A549 (cell line): ENCODE results near the gene SCTR.

Source experiments
- ATOH8 ChIP-seq: fragments of 250-450 bp; sonication (Bioruptor Pico); IDR thresholded peaks from 2 replicates; pipeline ENCODE4 v1.5.0; 2020; ENCODE audit warnings: low read depth, mild to moderate bottlenecking, moderate library complexity
- BHLHE40 ChIP-seq: IDR thresholded peaks from 2 replicates; pipeline ENCODE4 v1.6.1; 2012; ENCODE audit warnings: low read depth, low read length, inconsistent platforms
- CHD4 ChIP-seq: fragments of 200-600 bp; sonication (generic); IDR thresholded peaks from 2 replicates; pipeline ENCODE4 v1.6.1; 2016; ENCODE audit warnings: antibody characterized with exemption, mild to moderate bottlenecking, borderline replicate concordance
- KDM1A ChIP-seq: fragments of 200-600 bp; sonication (generic); IDR thresholded peaks from 2 replicates; pipeline ENCODE4 v1.6.1; 2016; ENCODE audit warnings: low read depth, mild to moderate bottlenecking
- KDM5A ChIP-seq: fragments of 200-600 bp; sonication (generic); IDR thresholded peaks from 2 replicates; pipeline ENCODE4 v1.6.1; 2016; ENCODE audit warnings: antibody characterized with exemption, mild to moderate bottlenecking
- POLR2A ChIP-seq: IDR thresholded peaks from 2 replicates; pipeline ENCODE4 v1.6.1; 2012; ENCODE audit warnings: mild to moderate bottlenecking, low read length
- RCOR1 ChIP-seq: fragments of 150-350 bp; IDR thresholded peaks from 2 replicates; pipeline ENCODE4 v1.6.1; 2014; ENCODE audit warnings: antibody characterized with exemption, low read length, low read depth
- RFX5 ChIP-seq: fragments of 450-650 bp; IDR thresholded peaks from 2 replicates; pipeline ENCODE4 v1.7.1; 2014; ENCODE audit warnings: antibody characterized with exemption, mild to moderate bottlenecking, moderate library complexity
- TF ChIP-seq, protein P1 (sequence below): fragments of >200 bp; sonication (Bioruptor Twin); formaldehyde crosslinking; IDR thresholded peaks from 3 replicates; pipeline ENCODE4 v1.5.1; 2016

DNA sequence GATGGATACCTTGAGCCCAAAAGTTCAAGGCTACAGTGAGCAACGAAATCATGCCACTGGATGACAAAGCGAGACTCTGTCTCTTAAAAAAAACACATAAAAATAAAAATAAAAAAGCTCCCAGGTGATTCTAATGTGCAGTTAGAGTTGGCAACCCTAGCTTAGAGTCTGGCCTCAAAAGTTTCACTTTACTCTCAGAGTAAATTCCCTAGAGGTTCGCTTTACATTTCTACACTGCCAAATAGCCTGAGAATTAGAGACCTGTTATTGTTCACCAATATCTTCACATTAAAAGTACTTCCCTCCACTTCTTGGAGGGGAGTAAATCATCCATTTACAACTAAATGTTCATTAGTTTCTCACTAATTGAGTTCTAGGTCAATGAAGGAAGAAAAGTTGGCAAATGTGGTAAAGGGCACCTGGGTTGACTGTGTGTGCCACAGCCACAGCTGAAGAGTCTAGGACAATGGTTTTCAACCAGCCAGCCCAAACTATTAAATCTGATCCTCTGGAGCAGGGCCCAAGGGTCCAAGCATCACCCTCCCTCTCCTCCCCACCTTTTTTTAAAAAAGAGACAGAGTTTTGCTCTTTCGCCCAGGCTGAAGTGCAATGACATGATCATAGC is 107.9 kb downstream of the SCTR start:
- TF ChIP-seq, protein P1, sequence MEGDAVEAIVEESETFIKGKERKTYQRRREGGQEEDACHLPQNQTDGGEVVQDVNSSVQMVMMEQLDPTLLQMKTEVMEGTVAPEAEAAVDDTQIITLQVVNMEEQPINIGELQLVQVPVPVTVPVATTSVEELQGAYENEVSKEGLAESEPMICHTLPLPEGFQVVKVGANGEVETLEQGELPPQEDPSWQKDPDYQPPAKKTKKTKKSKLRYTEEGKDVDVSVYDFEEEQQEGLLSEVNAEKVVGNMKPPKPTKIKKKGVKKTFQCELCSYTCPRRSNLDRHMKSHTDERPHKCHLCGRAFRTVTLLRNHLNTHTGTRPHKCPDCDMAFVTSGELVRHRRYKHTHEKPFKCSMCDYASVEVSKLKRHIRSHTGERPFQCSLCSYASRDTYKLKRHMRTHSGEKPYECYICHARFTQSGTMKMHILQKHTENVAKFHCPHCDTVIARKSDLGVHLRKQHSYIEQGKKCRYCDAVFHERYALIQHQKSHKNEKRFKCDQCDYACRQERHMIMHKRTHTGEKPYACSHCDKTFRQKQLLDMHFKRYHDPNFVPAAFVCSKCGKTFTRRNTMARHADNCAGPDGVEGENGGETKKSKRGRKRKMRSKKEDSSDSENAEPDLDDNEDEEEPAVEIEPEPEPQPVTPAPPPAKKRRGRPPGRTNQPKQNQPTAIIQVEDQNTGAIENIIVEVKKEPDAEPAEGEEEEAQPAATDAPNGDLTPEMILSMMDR: no peak
- TF ChIP-seq POLR2A (no peak), KDM1A (no peak), BHLHE40 (no peak), CHD4 (no peak), RCOR1 (no peak), RFX5 (no peak), ATOH8 (CRISPR knock-in tag) (no peak), KDM5A (no peak)
